NCI-H510A (cell line): ENCODE data around the gene TLCD4.
"Not testable (repeated sequence)": the region's sequence is repeated elsewhere in the genome, so short reads cannot be mapped to it uniquely, and the experiment has no call there.

Experiments
- DNase-seq: peaks from one replicate; lab custom pipeline; 2025; lab: John Stamatoyannopoulos, UW

TLCD4 gene

DNA sequence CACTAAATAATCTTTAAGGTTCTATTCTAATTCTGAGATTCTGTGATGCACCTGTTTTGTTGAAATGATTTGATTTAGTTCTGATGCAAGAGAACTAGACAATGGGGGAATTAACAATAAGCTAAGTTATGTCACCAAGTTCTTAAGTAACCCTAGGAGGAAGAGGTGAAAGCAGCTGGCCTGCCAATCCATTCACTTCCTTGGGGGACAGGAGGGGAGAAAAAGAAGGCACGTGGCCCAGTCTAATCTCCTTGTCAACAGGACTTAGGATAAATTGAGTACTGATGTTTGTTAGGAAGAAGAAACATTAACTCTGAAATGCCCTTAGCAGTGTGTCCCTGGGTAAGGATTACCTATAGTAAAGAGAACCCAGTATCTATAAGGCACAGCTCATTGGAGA is 36.9 kb downstream of the TLCD4 start:
- DNase-seq = no peak

DNA sequence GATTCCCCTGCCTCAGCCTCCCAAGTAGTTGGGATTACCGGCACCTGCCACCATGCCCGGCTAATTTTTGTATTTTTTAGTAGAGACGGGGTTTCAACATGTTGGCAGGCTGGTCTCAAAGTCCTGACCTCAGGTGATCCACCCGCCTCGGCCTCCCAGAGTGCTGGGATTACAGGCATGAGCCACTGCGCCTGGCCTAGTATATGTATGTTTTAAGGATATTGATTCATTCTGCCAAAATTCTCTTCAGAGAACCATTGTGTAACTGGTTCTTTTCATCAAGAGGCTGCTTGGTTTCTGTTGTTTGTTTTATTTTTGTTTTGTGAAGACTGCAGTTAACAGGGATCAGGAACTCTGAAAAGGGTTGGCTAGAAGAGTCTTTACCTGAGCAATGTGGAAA is 48.4 kb downstream of the TLCD4 start:
- DNase-seq = not testable (repeated sequence)
